BLaER1 (cell line): ENCODE results near the gene SNED1.

Experiments
- H3K27ac ChIP-seq: shearing (Covaris generic); formaldehyde crosslinking; 2 replicates; pipeline ENCODE4 v1.8.1; 2022
- H3K27me3 ChIP-seq: shearing (Covaris generic); formaldehyde crosslinking; 2 replicates; pipeline ENCODE4 v1.8.1; 2022
- H3K36me3 ChIP-seq: shearing (Covaris generic); formaldehyde crosslinking; 2 replicates; pipeline ENCODE4 v1.8.1; 2022
- H3K4me1 ChIP-seq: shearing (Covaris generic); formaldehyde crosslinking; 2 replicates; pipeline ENCODE4 v1.8.1; 2022
- H3K4me2 ChIP-seq: shearing (Covaris generic); formaldehyde crosslinking; 2 replicates; pipeline ENCODE4 v1.8.1; 2022
- H3K4me3 ChIP-seq: shearing (Covaris generic); formaldehyde crosslinking; 2 replicates; pipeline ENCODE4 v1.8.1; 2022
- H3K9ac ChIP-seq: shearing (Covaris generic); formaldehyde crosslinking; 2 replicates; pipeline ENCODE4 v1.8.1; 2022
- H3K9me3 ChIP-seq: shearing (Covaris generic); formaldehyde crosslinking; 2 replicates; pipeline ENCODE4 v1.8.1; 2022
- H4K20me1 ChIP-seq: shearing (Covaris generic); formaldehyde crosslinking; 2 replicates; pipeline ENCODE4 v1.8.1; 2022
- Cebpa-rat ChIP-seq: shearing (Covaris generic); IDR thresholded peaks from 2 replicates; pipeline ENCODE4 v1.8.1; 2022

SNED1 gene

DNA sequence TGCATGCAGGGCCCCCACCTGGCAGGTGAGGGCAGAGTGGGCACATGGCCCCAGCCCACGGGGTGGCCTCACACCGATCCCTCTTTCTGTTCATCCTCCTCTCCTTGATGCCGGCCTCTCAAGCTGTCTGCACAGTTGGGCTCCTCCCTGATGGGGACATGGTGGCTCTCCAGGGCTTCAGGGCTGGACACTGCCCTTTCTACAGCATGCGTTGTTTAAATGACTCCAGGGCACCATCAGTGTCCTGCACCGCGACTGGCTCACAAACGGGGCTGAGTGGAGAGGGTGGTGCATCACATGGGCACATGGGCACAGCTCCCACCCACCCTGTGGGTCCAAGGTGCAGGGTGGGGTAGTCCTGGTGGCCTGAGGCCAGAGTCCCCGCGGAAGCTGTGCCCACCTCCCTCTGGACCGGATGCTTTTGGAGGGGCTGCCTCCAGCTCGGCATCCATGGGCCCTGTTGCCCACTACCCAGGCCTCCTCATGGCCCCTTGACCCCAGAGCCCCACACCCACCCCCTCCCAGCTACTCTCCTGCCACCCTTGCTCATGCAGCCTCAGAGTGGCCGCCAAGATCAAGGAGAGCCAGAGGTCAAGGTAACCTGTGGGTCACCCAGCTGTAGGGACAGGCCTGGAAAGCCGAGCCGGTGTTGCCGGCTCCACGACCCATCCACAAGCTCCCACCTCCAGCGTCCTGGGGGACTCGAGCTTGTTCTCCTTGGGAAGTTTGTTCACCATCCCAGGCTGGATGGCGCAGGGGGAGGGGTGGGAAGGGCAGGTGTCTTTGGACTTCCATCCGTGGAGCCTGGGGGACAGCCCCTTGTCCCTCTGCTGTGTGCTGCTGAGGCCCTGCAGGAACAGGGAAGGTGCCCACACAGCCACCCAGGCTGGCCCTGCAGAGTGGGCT is 12.3 kb upstream of the SNED1 start:
- Histone ChIP-seq H3K4me3 (peak overlapping the region; percentile 32), H3K9ac (peak overlapping the region; percentile 82), H4K20me1 (no peaks in the 10 kb centered on the region), H3K27ac (peak overlapping the region; percentile 92), H3K4me2 (peak overlapping the region; percentile 99), H3K4me1 (peaks cover 83% of the 10 kb centered on the region), H3K9me3 (no peaks in the 10 kb centered on the region), H3K36me3 (no peaks in the 10 kb centered on the region), H3K27me3 (peaks cover 9% of the 10 kb centered on the region; the same call in 1 of the 2 replicates)
- no peak for TF ChIP-seq Cebpa-rat

DNA sequence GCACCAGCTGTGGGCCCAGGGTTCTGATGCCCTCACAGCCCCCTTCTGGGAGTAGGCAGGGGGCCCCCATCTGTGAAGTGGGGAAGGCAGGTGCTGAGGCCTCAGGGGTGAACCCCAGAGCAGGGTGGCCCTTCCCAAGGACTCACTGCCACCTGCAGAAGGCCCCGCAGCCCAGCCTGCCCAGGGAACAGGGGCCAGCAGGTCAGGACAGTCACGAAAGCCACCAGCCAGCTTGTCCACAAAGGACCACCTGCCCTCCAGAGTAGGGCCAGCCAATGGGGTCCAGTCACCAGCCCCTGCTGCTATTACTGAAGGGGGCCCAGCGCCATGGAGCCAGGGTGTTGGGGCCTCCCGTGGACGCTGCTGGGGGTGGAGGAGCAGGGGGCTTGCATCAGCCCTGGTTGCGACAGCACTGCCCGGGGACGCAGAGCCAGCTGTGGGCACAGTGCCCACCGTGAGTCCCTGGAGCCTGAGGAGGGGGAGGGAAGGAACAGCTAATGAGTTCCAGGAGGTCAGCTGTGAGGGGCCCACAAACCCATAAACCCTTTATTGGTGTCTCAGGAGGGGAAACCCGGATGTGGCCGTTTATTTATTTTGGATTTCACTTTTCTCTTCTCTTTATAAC is 11.5 kb upstream of the SNED1 start:
- Histone ChIP-seq H4K20me1 (no peaks in the 10 kb centered on the region), H3K36me3 (no peaks in the 10 kb centered on the region), H3K27me3 (peaks cover 9% of the 10 kb centered on the region; the same call in 1 of the 2 replicates), H3K27ac (peak overlapping the region; percentile 92), H3K4me3 (peak overlapping the region; percentile 32), H3K9me3 (no peaks in the 10 kb centered on the region), H3K9ac (peak overlapping the region; percentile 82), H3K4me1 (peaks cover 90% of the 10 kb centered on the region), H3K4me2 (peak overlapping the region; percentile 99)
- peak; percentile 97 for TF ChIP-seq Cebpa-rat

DNA sequence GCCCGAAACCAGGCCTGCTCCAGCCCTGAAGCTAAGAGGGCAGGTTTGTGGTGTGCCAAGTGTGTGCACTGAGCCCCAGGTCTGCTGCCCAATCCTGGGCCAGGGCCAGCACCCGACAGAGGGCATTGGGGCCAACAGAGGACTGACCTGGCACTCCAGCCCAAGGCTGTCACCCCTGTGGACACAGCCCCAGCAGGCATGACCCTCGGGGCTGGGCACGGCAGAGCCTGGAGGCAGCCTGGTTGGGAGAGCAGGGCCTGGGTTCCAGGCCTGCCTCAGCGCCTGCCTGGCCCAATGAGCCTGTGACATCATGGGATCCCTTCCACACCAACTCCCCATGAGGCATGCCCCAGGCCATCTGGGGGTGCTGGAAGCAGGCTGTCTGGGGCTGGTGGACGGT is 10.8 kb upstream of the SNED1 start:
- Histone ChIP-seq H3K9me3 (no peaks in the 10 kb centered on the region), H3K4me3 (peak overlapping the region; percentile 32), H3K27me3 (peaks cover 6% of the 10 kb centered on the region; the same call in 1 of the 2 replicates), H3K27ac (peak overlapping the region; percentile 92), H3K9ac (peak overlapping the region; percentile 82), H4K20me1 (no peaks in the 10 kb centered on the region), H3K4me1 (peaks cover 92% of the 10 kb centered on the region), H3K36me3 (no peaks in the 10 kb centered on the region), H3K4me2 (peak overlapping the region; percentile 99)
- no peak for TF ChIP-seq Cebpa-rat

- Histone ChIP-seq H3K9ac (peak overlapping the region; percentile 82), H3K27ac (peak overlapping the region; percentile 92), H3K4me1 (peaks cover 93% of the 10 kb centered on the region), H3K36me3 (no peaks in the 10 kb centered on the region), H3K4me3 (peak overlapping the region; percentile 32), H3K9me3 (no peaks in the 10 kb centered on the region), H3K4me2 (peak overlapping the region; percentile 99), H4K20me1 (no peaks in the 10 kb centered on the region), H3K27me3 (0 out of 2 replicates have a peak, but pooled peaks cover under 1% of the 10 kb centered on the region)
- TF ChIP-seq Cebpa-rat = no peak
These were observed 10.3 kb upstream of the SNED1 start for GRCh38 chr2:240988146-240988545.

GRCh38 chr2:240988571-240989271 is 9.7 kb upstream of the SNED1 start:
- Histone ChIP-seq H4K20me1 (no peaks in the 10 kb centered on the region), H3K4me2 (peak overlapping the region; percentile 99), H3K36me3 (no peaks in the 10 kb centered on the region), H3K9ac (peak overlapping the region; percentile 82), H3K9me3 (no peaks in the 10 kb centered on the region), H3K27ac (peak overlapping the region; percentile 92), H3K4me3 (peak overlapping the region; percentile 22; the same call in 1 of the 2 replicates), H3K4me1 (peaks cover 93% of the 10 kb centered on the region), H3K27me3 (no peaks in the 10 kb centered on the region)
- no peak for TF ChIP-seq Cebpa-rat

GRCh38 chr2:240989451-240990265 is 8.8 kb upstream of the SNED1 start:
- peak overlapping the region; percentile 92 for H3K27ac ChIP-seq

GRCh38 chr2:240990266-240990529 is 8.2 kb upstream of the SNED1 start:
- no peaks in the 10 kb centered on the region for H3K36me3 ChIP-seq
- H3K4me1 ChIP-seq = peaks cover 100% of the 10 kb centered on the region
- 0 out of 2 replicates have a peak overlapping the region, but pooled peaks have one; percentile 92 for H3K27ac ChIP-seq
- peaks cover 6% of the 10 kb centered on the region; the same call in 1 of the 2 replicates for H3K27me3 ChIP-seq
- no peak overlapping the region for H3K4me3 ChIP-seq
- H3K9me3 ChIP-seq = no peaks in the 10 kb centered on the region
- no peak overlapping the region for H3K9ac ChIP-seq
- H4K20me1 ChIP-seq = no peaks in the 10 kb centered on the region
- TF ChIP-seq Cebpa-rat = no peak
- H3K4me2 ChIP-seq = peak overlapping the region; percentile 99

More at GRCh38 chr2:240989451-240990265, 8.8 kb upstream of the SNED1 start:
- Histone ChIP-seq H3K4me2 (peak overlapping the region; percentile 99), H3K4me1 (peaks cover 95% of the 10 kb centered on the region), H3K27me3 (peaks cover 2% of the 10 kb centered on the region; the same call in 1 of the 2 replicates), H3K36me3 (no peaks in the 10 kb centered on the region), H3K9ac (peak overlapping the region; percentile 82), H4K20me1 (no peaks in the 10 kb centered on the region), H3K9me3 (no peaks in the 10 kb centered on the region), H3K4me3 (no peak overlapping the region)
- TF ChIP-seq Cebpa-rat = no peak

GRCh38 chr2:240990726-240991377 is 7.6 kb upstream of the SNED1 start:
- Histone ChIP-seq H3K36me3 (no peaks in the 10 kb centered on the region), H3K27ac (peak overlapping the region; percentile 37; the same call in 1 of the 2 replicates), H3K4me3 (no peak overlapping the region), H4K20me1 (no peaks in the 10 kb centered on the region), H3K9ac (no peak overlapping the region), H3K9me3 (no peaks in the 10 kb centered on the region), H3K27me3 (peaks cover 6% of the 10 kb centered on the region; the same call in 1 of the 2 replicates), H3K4me2 (peak overlapping the region; percentile 99), H3K4me1 (peaks cover 100% of the 10 kb centered on the region)
- TF ChIP-seq Cebpa-rat = no peak
